Fibroblast of skin of left quadriceps (primary cell): ENCODE results near the gene CTRB2.
"Not testable (repeated sequence)": the region's sequence is repeated elsewhere in the genome, so short reads cannot be mapped to it uniquely, and the experiment has no call there.

Experiments used
- DNase-seq, 2 experiments: peaks; one replicate each; pipeline ENCODE4 v3.0.0-alpha.2; 2013; ENCODE audit warnings: low read depth in 2 of 2

Gene CTRB2

DNA sequence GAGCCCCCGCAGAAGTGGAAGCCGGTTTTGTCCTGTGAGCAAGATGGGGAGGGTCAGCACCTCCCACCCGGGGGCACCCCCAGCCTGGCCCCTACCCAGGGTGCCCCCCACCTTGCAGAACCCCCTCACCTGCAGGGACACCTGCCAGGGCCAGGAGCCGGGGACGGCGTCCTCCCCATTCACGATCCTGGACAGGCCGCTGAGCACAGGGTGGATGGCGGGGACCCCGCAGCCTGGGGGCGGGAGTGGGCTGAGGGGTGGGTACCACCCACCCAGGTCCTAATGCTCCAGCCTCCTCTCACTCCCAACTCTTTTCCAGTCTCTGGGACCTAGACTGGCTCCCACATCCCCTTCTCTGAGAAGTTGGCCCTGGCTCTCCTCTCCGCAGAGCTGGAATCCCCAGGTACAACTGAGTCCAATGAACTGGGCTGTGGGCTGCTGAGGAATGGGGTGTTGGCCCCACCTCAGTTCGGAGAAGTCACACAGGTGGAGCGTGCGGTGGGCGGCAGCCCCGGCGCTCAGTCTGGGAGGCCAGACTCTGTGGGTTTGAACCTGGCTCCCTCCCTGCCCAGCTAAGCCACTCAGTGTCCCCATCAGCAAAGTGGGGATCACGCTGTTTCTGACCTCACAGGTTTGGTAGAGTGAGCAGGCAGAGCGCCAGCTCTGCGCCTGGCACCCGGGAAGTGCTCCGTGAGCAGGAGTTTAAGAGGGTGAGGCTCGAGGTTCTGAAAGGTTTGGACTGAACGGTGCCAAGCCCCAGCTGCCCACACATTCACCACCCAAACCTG lies 806 bp downstream of the CTRB2 start:
- DNase-seq, result not testable (repeated sequence)

GRCh38 chr16:75205438-75205837 lies 1.5 kb downstream of the CTRB2 start:
- not testable (repeated sequence) for DNase-seq

- not testable (repeated sequence) for DNase-seq
Observed at GRCh38 chr16:75204905-75205304, 2.1 kb downstream of the CTRB2 start.

DNA sequence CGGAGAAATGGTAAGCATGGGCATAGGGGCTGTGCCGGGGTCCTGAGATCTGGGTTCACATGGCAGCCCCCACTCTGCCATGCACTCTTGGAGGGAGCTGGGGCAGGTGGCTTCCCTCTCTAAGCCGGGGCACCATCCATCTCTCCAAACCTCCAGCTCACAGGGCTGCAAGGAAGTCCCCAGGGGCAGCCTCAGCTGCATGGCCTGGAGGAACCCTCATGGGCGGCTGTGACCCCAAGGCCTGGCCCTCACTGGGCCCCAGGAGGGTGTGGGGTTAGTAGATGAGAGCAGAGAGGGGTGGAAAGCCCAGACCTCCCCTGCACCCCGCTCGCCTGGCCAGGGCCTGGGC lies 2.6 kb downstream of the CTRB2 start:
- no peak for DNase-seq

- no peak for DNase-seq
Observed at GRCh38 chr16:75203667-75204409, 3.1 kb downstream of the CTRB2 start.

GRCh38 chr16:75203096-75203495 lies 3.9 kb downstream of the CTRB2 start:
- no peak for DNase-seq

DNA sequence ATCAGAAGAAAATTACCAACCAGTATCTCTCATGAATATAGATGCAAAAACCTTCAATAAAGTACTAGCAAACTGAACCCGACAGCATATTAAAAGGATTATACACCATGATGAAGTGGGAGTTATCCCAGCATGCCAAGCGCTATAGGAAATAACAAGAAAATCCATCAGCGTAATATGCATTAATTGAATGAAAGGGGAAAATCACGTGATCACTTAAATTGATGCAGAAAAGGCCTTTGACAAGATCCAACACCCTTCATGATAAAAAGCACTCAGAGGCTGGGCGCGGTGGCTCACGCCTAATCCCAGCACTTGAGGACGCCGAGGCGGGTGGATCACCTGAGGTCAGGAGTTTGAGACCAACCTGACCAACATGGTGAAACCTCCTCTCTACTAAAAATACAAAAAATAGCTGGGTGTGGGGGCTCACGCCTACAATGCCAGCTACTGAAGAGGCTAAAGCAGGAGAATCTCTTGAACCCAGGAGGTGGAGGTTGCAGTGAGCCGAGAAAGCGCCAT lies 4.8 kb downstream of the CTRB2 start:
- no peak for DNase-seq

GRCh38 chr16:75198135-75198600 lies 8.8 kb downstream of the CTRB2 start:
- peak in 1 of 2 experiments; percentile 4 for DNase-seq

- DNase-seq, result no peak
Observed at GRCh38 chr16:75197522-75198134, 9.3 kb downstream of the CTRB2 start.

- DNase-seq, result no peak
Observed at GRCh38 chr16:75196836-75197235, 10.1 kb downstream of the CTRB2 start.

DNA sequence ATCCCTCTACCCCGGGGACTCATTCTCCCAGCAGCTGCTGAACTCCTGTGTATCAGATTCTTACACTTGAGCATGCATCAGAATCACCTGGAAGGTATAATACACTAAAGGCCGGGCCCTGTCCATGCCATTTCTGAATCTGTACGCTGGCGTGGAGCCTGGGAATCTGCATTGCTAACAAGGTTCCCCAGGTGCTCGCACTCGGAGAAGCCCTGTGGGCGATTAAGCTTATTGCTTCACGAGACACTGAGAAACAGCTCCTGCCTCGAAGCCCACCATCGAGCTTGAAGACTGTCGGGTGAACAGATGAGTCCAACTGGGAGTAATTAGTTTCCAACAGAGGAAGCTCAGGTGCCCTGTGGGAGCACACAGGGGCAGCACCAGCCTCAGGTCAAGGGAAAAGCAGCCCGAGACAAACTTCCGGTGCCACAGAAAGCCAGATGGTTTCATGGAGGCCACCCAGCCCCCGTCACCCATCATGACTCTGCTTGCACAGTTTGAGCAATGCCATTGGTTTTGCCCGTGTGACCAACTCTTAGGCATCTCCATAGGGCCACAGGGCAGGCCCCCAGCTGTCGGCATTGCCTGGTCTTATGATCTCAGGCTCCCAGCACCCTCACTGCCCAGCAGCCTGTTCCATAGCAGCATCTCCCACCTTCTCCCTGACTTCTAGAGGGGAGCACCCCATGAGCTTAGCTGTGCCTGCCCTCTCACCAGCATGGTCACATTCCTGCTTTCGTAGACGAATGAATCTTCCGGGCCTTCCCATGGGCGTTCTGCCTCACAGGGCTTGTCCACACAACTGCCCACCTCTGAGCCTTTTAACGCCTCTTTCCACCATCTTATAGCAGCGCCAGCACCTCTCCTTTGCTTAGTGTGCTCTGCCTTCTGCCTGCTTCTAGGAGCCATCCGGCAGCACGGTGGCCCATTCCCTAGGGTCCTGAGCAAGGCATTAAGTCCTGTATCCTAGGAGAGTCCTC lies 10.9 kb downstream of the CTRB2 start:
- DNase-seq, result no peak

GRCh38 chr16:75193730-75194444 lies 13.1 kb downstream of the CTRB2 start:
- DNase-seq, result no peak

- DNase-seq, result no peak
Observed at GRCh38 chr16:75193265-75193650, 13.7 kb downstream of the CTRB2 start.

GRCh38 chr16:75192606-75193264 lies 14.2 kb downstream of the CTRB2 start:
- DNase-seq, result no peak

DNA sequence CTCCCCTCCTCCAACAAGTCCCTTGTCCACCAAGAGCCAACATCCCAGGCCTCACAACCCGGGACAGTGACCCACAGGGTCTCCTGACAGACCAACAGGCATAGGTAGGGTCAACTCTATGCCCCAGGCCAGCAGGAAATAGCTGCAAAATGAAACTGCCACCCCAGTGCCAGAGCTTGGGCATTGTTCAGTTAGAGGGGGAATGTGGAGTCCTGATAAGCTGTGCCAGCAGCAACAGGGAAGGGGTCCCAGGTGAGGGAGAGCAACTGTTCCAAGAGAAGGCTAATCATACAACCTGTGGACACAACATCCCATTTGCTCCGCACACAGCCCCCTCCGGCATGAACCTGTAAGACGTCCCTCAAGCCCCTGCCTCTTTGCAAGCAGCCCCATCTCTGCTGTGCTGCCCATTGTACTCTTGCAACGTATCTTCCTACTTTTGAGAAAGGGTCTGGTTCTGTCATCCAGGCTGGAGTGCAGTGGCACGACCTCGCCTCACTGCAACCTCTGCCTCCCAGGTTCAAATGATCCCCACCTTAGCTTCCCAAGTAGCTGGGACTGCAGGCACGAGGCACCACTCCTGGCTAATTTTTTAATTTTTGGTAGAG lies 17.2 kb downstream of the CTRB2 start:
- DNase-seq, result no peak

DNA sequence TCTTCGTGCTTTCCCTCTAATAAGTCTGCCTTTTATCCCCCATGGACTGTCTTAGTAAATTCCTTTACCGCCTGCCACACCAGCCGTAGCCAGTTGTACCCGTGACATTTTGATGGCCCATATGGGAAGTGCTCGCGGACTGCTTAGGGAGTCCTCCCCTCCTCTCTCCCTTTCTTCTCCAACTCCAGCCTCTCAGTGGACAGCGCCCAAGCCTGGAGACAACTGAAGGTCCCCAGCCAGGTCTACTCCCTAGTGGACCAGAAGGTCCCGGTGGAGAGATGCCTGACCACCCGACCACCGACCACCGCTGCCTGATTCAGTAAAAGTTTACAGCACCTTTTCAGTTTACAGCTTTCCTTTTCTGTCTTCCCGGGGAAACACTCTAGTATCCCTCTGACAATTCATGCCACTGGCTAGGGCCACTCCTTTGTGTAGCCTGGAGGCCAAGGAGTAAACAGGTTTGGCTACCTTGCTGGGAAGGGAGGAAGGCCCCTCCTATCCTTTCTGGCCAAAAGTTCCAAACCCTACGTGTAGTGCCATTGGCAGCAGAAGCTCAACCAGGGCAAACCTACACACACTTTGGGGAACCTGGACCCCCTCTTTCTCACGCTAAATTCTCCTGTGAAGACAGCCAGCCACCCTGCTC lies 18.0 kb downstream of the CTRB2 start:
- DNase-seq, result no peak

GRCh38 chr16:75181630-75182029 lies 25.3 kb downstream of the CTRB2 start:
- no peak for DNase-seq

DNA sequence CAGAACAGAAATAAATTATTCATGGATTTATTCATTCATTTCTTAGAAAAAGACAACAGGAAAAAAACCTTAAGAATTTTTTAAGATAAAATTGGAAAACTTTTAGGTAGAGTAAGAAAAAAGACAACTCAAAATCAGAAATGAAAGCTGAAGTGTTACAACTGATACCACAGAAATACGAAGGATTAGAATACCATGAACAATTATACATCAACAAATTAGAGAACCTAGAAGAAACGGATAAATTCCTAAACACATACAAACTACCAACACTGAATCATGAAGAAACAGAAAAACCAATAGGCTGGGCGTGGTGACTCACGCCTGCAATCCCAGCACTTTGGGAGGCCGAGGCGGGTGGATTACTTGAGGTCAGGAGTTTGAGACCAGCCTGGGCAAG lies 27.8 kb downstream of the CTRB2 start:
- no peak for DNase-seq

DNA sequence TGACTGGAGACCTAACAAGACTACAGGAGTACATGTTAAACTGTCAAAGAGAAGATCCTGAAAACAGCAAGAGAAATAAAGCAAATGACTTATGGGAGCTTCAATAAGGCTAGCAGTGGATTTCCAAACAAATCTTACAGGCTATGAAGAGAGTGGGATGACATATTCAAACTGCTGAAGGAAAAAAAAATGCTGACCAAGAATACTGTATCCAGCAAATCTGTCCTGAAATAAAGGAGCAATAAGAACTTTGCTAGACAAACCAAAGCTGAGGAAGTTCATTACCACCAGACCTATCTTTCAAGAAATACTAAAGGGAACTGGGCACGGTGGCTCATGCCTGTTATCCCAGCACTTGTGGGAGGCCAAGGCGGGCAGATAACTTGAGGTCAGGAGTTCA lies 30.0 kb downstream of the CTRB2 start:
- no peak for DNase-seq
